C1 segment of cervical spinal cord (tissue), 14 donors: ENCODE data around the gene TMEM235.

ENCODE experiments used
- DNase-seq, 14 donors: peaks; one replicate each; lab custom pipeline; 2025; lab: John Stamatoyannopoulos, UW

The TMEM235 gene

DNA sequence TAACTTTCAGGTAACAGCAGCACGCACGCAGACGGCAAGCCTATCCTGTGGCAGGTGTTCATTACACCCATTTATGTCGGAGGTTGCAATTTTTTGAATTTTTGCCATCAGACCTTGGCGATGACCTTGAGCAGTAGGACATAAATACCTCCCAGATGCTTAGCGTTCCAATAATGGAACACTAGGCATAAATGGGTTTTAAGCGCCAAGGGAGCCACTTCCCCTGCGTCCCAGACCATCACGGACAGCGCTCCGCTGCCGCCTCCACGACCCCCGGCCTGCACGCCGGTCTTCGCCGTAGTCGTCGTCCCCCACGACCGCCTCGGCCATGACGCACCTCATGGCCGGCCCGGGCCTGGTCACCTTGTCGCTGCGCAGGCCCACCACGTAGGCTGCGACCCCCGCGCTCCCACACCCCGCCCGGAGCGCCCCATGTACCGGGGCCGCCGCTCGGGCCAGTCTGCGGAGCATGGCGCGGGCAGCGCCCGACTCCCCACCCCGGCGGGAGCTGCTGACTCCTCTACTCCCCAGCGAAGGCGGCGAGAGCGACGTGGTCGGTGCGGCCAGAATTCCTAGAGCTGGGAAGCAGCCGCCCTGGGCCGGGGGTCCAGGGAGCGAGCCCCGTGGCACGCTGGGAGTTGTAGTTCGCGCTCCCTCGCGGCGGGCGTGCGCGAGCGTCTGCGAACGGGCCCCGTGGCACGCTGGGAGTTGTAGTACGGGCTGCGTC, 22.7 kb downstream of the TMEM235 start:
- peak in 13 of 14 donors; percentile 42 to 88 (median 71) for DNase-seq

DNA sequence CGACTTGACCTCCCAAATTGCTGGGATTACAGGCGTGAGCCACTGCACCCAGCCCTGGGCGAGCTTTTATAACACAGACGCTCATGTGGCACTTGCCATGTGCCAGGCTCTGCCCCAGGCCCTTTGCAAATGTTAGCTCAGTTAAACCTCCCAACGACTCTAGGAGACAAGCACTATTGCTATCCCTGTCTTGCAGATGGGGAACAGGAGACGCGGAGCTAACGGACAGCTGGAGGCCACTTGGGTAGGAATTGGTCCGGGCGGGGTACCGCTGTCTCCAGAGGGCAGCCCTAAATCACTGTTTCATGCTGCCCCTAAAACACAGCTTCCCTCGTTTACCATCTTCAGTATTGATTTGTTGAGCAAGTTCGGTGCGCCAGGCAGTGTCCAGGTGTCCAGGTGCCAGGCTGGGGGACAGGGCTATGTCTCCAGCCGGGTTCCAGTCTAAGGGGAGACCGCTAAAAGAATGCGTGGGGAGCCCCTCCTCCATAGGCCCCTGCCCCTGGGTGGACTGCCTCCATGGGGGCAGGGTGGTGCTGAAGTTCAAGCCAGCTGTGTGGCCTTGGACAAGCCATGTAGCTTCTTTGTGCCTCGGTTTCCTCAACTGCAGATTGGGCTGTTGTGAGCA, 23.7 kb downstream of the TMEM235 start:
- no peak for DNase-seq

DNA sequence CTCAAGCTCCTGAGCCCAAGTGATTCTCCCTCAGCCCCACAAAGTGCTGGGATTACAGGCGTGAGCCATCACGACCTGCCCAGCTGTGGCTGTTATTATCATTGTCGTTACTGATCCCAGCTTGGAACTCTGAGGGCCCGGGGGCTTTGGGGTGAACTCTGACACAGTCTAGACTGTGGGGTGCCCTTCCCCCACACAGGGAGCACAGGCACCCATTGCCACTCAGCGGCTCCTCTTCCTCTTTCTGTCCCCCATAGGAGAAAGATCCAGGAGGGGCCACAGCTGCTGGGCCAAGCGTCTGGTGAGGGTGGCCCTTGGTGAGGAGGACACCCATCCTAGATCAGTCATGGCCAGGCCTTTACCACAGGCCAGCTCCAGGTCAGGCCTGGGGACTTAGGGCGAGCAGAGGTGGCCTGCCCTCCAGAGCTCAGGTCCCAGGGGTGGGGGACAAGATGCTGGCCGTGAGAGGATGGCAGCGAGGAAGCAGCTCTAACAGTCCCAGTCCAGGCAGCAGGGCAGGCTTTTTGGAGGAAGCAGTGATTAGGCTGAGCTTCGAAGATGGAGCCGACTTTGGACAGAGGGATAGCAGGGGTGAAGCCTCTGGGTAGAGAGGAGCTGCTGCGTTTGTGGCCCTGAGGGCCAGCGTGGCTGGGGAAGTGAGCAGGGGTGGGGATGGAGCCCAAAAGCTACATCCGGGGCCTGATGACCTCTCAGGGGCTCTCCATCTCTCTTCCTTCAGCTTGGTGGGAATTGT, 24.7 kb downstream of the TMEM235 start:
- DNase-seq = no peak

DNA sequence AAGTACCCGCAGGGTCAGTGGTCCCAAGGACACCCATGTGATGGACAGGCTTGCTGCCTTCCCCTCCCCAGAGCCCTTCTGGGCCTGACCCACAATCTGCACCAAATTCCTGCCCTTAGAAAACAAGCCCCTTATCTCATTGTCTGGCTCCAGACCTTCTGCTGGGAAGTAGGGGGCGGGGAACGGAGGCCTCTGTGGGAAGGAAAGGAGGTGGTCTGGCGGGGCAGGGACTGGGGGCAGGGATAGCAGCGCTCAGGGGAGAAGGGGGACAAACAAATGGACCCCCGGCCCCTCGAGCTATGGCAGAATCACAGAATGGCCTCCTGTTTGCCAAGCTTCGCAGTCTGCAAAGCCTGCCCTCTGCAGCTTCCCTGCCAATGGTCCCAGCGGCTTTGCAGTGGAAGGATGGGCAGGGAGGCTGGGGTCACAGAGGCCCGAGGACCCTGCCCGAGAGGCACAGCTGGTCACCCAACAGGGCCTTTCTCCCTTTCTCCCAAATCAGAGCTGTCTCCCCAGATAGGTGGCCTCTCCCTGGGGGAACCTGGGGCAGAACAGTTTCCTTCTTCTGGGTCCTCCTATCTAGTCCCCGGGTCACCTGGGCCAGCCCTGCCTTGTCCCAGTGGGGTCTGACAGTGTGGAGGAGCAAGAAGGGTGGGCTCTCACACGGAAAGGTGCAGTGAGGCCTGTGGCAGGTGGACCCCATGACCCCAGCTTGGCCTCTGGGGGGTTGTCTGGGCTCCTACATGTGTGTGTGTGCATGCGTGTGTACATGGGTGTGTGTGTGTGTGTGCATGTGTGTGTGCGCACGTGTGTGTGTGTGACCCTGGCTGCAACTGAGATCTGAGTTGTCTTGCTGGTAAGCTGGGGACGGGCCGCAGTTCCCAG, 25.5 kb downstream of the TMEM235 start:
- DNase-seq = no peak

DNA sequence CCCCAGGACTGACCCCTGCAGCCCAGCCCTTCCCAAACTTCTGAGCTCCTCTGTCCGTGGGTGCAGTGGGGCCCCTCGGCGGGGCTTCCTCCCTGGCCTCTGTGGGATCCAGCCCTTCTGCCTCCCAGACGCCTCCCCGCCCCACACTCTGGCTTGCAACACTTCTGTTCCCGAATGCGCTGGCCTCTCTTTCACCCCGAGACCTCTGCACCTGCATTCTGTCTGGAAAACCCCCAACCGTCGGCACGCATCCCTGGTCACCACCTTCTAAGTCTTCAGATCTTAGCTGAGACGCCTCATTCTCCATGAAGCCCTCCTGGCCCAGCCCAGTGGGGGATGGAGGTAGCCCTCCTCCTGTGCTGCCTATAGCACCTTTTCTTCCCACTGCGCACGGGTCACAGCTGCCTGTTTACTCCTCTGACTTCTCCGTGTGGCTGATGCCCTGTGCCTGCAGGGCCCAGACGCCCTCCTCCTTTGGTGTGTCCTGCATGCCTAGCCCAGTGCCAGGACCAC, 26.4 kb downstream of the TMEM235 start:
- no peak for DNase-seq

DNA sequence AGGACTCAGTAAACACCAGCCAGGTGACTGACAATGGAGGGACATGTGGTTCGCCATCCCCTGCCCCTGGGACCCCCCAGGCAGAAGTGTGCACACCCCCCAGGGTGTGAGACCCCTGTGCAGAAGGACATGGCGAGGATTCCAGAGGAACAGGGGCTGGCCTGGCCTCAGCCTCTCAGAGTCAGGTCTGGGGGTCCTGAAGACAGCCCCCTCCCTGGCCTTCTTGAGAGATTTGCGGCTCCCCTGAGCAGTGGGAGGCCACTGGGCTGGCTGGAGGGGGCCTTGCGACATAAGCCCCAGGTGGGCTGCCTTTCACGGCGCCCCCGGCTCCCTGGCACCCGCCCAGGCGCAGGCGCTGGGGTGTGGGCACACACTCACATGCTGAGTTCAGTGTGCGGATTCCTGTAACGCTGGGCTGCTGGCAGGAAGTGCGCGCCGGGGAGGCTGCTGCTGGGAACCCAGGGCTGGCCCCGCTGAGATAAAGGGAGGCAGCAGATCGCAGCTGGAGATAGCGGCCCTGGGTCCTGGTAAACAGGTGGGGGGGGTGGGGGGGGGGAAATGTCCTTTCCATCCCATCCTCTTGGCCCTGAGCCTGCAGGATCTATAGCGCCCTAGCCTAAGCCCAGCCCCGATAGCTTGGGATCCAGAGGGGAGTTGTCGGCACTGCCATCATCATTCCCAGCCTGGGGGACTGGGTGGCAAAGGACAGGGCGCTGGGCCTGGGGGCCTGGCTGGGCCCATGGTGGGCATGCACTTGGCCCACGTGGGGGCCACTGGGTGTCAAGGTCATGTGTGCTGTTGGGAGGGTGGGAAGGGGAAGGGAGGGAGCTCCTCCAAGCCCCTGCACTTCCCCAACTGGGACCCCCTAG, 27.1 kb downstream of the TMEM235 start:
- peak in 1 of 14 donors; percentile 36 for DNase-seq

DNA sequence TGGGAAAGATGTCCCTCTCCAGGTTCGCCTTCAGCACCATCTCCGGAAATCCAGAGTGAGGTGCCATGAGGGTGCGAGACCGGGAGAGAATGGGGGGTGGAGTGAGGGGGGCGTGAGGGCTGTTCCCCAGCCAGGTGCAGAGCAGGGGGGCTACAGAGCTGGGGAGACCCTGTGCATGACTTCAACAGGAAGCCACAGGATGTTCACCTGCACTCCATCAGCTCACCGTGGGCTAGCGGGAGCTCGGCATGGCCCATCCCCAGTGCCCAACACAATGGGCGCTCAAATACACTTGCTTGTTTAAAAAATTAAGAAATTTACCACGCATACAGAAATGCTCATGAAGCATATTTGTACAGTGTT, 27.7 kb downstream of the TMEM235 start:
- no peak for DNase-seq

DNA sequence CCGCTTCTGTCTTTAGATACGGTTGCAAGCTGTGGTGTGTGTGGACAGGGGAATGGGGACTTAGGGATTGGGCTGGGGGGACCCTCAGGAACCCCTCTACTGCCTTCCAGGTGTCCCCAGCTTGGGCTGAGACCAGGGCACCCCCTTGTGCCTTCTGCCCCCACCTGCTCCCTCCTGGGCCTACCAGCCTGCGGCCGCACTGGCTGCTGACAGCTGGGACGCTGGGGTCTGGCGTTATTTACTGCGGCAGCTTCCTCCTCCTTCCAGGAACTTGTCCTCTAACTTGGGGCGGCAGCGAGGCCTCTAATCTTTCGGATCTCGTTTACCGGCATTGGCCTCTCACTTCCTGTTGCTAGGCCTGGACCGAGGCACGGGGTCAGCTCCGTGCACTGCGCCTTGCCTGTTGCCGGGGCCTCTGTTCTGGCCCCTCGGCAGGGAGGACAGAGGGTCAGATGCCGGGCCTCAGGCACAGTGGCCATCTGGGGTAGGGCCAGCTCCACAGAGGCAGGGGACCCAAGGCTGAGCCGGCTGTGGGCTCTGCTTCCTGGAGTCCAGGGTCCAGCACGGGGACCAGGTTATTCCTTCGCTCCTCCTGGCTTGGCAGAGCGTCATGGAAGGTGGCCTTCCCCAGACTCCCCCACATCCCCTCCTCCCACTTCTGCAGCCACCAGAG, 31.8 kb downstream of the TMEM235 start:
- DNase-seq = peak in 1 of 14 donors; percentile 11

DNA sequence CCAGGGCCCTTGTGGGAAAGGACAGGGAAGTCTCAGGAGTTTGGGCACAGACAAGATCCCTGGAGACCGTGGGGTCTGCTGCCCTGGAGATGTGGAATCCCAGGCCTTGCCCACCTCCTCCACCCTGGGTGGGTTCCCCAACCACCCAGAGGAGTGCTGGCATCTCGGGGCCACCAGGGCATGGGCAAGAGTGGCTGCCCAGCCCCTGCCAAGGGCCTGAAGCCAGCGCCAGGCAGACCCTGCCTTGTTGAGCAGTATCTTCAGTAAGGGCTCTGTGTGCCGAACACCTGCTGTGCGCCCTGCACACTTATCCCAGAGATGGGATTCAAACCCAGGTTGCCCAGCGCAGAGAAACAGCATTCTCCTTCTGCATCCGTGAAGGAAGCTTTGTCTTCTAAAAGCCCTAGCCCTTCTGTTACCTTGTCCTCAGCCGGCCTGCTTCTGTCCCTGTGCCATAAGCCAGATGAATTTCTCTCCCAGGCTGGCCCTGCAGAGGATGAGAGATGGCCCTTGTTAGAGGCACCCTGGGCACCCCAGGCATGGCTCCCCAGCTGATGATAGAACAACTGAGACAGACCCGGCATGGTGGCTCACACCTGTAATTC, 32.4 kb downstream of the TMEM235 start:
- DNase-seq = no peak

DNA sequence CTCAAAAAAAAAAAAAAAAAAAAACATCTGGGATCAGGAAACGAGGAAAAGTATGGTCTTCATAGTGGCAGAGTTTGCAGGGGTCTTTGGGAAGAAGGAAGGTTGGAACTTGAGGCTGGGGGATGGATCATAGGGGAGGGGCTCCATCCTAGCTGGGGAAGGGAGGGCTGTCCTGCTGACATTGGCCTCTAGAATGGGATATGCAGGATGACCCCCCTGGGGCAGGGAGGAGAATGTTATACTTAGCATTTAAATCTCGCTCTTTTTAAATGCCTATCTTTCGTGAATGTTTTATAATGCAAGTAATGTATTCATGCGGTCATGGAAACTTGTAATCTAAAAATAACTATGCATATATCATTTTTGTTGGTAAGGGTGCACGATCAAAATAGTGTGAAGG, 33.2 kb downstream of the TMEM235 start:
- DNase-seq = no peak

DNA sequence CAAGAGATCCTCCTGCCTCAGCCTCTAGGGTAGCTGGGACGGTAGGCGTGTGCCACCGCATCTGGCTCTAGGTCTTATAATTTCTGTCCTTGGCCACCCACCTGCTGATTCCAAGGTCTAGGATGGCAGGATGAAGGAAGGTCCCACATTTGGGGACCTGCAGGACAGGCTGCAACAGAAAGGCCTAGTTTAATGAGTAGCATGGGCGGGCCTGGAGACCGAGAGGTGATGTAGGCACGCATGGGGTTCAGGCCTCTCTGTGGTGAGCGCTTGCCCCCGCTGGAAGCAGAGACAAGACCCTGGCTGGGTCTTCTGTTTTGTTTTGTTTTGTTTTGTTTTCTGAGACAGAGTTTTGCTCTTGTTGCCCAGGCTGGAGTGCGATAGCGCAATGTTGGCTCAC, 33.7 kb downstream of the TMEM235 start:
- DNase-seq = no peak

DNA sequence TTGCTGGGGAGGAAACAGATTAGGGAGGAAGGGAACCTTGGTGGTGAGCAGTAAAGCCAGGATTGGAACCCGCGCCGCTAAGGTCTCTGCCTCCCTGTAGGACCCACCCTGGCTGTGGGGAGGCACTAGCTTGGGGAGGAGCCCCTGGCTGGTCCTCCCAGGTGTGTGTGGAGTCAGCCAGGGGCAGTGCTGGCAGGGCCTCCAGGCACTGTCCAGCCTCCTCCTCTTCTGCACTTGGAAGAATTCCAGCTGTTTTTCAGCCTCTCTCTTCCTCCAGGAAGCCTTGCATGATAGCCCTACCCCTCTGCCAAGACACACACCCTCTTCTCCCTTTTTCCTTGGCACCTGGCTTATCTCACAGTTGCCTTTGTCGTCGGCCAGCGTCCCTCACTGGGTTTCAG, 34.8 kb downstream of the TMEM235 start:
- no peak for DNase-seq

DNA sequence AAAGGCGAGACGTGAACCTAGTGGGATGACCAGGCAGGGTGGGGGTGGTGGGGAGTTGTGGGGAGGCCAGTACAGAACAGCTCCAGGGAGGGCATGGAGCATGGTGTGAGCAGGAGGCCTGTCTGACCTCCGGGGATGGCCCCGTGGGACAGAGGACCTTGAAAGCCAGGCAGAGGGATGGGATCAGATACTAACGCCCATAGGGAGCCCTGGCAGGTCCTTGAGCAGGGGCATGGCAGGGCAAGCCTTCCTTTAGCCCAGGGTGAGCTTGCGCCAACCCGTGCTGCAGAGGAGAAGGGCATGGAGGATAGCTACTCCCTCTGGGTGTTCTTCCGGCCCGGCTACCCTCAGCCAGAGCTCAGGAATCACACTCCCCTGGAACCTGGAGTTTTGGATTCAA, 35.3 kb downstream of the TMEM235 start:
- no peak for DNase-seq

DNA sequence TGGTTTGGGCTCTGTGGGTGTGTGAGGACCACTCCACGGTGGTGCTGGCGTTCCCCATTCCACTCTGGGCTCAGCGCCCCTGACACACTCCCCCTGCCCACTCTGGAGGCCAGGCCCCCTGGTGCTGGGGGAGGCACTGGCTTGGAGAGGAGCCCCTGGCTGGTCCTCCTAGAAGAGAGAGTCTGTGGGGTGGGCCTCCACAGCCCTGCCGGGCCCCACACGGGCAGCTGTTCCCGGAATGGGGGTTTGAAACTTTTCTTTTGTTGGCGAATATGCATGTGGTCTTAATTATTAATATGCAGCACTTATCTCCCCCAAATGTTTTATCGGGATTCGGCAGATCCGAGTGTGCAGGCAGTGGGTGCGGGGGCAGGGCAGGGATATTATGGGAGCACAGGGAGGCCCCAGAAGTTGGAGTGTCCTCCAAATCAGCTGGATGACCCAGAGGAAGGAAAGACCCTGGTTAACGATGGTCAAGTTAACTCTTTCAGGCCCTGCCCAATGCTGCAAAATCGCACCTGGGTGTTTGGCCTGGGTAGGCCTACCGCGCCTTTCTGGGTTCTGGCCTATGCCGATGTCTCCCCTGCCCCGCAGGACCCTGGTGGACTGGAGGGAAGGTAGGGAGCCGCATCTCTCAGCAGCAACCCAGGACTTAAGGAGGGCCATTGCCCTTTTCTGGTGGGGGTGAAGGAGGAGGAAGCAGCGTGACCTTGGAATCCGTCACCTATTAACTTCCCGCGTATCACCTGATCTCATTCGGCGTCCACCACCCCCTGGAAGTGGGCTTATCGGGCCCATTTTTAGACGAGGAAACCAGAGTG, 36.0 kb downstream of the TMEM235 start:
- DNase-seq = no peak

DNA sequence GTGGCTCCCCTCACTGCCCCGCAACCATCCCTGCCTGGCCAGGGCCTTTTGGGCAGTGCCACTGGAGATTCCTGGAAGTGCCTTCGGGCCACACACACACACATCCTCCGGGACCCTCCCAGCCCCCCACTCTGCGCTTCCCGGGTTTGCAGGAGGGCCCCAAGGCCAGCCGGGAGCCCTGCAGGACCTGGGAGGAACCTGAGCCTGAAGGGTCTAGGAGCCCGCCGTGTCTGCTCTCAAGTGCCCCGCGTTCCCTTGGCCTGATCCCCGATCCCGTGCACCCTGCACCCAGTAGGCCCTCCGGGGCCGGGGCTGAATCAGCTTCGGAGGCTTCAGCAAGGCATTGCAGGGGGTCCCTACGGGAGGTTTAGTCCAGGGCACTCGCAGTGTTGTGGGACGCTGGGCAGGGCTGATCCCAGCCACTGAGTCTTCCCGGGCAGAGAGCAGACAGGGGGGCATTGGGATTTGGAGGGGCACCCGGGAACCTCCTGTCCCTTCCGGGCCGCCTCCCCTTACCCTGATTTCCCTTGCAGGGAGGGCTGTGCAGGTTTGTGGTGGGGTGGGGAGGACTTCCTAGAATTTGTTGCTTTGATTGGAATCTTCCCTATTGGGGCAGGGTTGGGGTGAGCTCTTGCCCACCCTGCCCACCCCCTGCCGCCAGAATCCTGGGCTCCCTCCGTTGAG, 36.9 kb downstream of the TMEM235 start:
- DNase-seq = no peak

DNA sequence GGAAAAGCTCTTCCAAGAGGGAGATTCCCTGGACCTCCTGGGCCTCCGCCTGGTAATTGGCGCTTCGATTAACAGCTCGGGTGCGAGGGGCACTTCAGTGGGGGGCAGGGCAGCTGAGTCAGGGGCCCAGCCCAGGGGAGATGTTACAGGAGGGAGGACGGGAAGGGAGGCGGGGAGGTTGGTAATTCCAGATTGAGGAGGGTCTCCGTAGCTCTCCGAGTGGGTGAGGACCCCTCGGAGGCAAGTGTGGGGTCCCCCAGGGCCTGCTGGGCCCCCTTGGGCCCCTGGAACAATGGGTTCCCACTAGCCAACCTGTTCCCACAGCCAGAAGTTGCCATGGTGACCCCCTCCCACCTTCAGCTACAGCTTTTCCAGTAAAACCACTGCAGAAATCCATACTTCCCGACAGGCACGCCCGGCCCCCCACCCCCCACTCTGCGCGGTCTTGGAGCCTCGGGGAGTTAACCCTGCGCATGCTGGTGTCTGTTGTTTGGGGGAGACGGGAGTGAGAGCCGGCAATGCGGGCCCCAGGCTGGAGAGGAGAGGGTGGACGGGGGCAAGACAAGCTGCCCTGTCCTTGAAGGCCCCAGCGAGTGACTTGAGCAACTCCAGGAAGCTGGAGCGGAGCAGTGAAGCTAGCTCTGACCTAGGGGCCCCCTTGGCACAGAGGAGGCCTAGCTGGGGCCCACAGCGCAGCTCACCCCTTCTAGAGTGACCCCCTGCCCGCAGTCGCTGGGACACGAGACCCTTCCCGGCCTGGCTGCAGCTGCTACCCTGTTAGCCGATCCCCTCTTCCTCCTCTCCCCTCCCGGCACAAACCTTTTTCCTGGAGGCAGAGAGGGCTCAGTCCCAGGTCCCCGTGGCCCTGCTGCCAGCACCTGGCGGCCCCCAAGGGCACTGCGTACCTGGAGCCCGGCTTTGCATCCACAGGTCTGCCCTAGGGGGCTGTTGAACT, 37.8 kb downstream of the TMEM235 start:
- peak in 1 of 14 donors; percentile 28 for DNase-seq

DNA sequence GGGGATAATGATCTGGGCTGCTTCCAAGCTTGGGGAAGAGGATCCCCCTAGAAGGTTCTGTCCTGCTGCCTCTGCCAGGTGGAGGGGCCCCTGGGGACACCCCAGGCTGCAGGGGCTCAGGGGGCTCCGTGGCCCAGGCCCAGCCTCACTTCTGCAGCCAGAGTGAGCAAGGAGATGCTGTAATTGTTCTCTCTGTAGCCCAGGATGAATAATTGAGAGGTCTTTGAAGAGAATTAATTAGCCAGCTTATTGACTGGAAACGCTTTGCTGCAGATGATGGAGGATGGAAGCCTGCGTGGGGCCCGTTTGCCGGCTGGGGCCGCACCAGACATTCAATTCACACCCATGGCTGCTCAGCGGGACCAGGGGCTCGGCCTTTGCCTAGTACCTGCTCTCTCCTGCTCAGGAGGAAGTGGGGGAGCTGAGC, 38.5 kb downstream of the TMEM235 start:
- DNase-seq = no peak
